Kidney (tissue), 14 donors: ENCODE results near the gene PDE6G. TPM values are rescaled to one million over a fixed set of nuclear protein-coding genes. Genes with fewer than 3 reads are reported as not detected.

Source experiments
- DNase-seq, 5 donors: peaks; one replicate each; pipeline ENCODE4 v3.0.0-alpha.2; 2013 to 2020
- FAIRE-seq: peaks from 2 replicates; lab custom pipeline; 2012; peaks lifted over from hg19 to GRCh38; lab: Jason Lieb, UNC
- H3K27ac ChIP-seq, 2 donors: one replicate each; pipeline ENCODE4 v1.7.0; 2013; ENCODE audit warnings: low read depth in 2 of 2, low read length in 2 of 2, inconsistent platforms in 1 of 2
- H3K27me3 ChIP-seq: one replicate; pipeline ENCODE4 v1.7.1; 2013; ENCODE audit warnings: low read length, inconsistent platforms; ENCODE audit not compliant: control insufficient read depth, insufficient read depth
- H3K36me3 ChIP-seq, 3 donors: one replicate each; pipeline versions ENCODE4 v1.7.0 to v1.7.1; 2013; ENCODE audit warnings: low read length in 3 of 3, control low read depth in 1 of 3, inconsistent platforms in 1 of 3; ENCODE audit not compliant: insufficient read depth in 3 of 3, control insufficient read depth in 2 of 3
- H3K4me1 ChIP-seq, 3 donors: one replicate each; pipeline versions ENCODE4 v1.7.0 to v1.7.1; 2013; ENCODE audit warnings: low read length in 3 of 3, inconsistent platforms in 1 of 3, low read depth in 1 of 3; ENCODE audit not compliant: control insufficient read depth in 2 of 3, insufficient read depth in 2 of 3
- H3K4me3 ChIP-seq, 3 donors: one replicate each; pipeline versions ENCODE4 v1.7.0 to v1.8.1; 2013; ENCODE audit warnings: low read length in 3 of 3, control low read depth in 1 of 3, inconsistent platforms in 1 of 3
- H3K9ac ChIP-seq, 3 donors: one replicate each; pipeline versions ENCODE4 v1.7.0 to v1.7.1; 2013; ENCODE audit warnings: low read length in 3 of 3, control low read depth in 1 of 3, inconsistent platforms in 1 of 3
- H3K9me3 ChIP-seq, 3 donors: one replicate each; pipeline versions ENCODE4 v1.7.0 to v1.7.1; 2013; ENCODE audit warnings: low read length in 3 of 3, control low read depth in 1 of 3, inconsistent platforms in 1 of 3; ENCODE audit not compliant: control insufficient read depth in 2 of 3, insufficient read depth in 1 of 3
- CTCF ChIP-seq: IDR thresholded peaks from 3 replicates; pipeline ENCODE4 v1.5.1; 2012; ENCODE audit warnings: mild to moderate bottlenecking, moderate library complexity, borderline replicate concordance; ENCODE audit not compliant: insufficient read depth; ENCODE audit errors: extremely low read depth
- intact Hi-C: fragments of 100-400 bp; cut with DNase I; formaldehyde crosslinking; loops from one replicate; pipeline ENCODE4 v1.11.1; 2022
- microRNA-seq: library from miRNA; unstranded; fragments of <30 nt; microRNA quantifications from one replicate; pipeline ENCODE4 v1.2.0, GENCODE V29; 2020
- polyA plus RNA-seq: library from polyadenylated mRNA; stranded (reverse); fragments of 350-450 nt; fragmentation: Illumina TruSeq; extraction: RNeasy Lipid Tissue Mini Kit (QIAGEN cat#74804); gene quantifications from one replicate; pipeline ENCODE4 v1.2.3, GENCODE V29; 2014; ENCODE audit warnings: low read depth, low replicate concordance; ENCODE audit not compliant: insufficient read depth
- total RNA-seq: library from RNA; stranded (reverse); fragmentation: NEBNext Ultra II Directional; extraction: Animal tissue kit (Norgen Biotek cat#: 25700); gene quantifications from one replicate; pipeline ENCODE4 v1.2.1, GENCODE V29; 2021
- donor health status: control.
- donor health status: control.
- donor health status: control.
- donor health status: control.
- donor health status: control.
- donor health status: DM: yes; HTN: yes; CAD: no.
- donor health status: Normal renal cell carcinoma (clear cell type).

Gene PDE6G
- total and polyA plus RNA-seq, 2 donors from 2014 or later, result 3.2 to 5.4 TPM

- Histone ChIP-seq H3K9me3 (no peaks in the 10 kb centered on the region), H3K36me3 (peaks cover 5 to 56% (median 41%) of the 10 kb centered on the region in 3 donors), H3K9ac (no peak overlapping the region), H3K4me3 (no peak overlapping the region), H3K4me1 (no peaks in the 10 kb centered on the region), H3K27me3 (no peaks in the 10 kb centered on the region), H3K27ac (no peak overlapping the region)
- no peak for FAIRE-seq
- intact Hi-C loops, result no loop called here
- no peak for DNase-seq
- TF ChIP-seq CTCF, result no peak
These were observed 48.9 kb downstream of the PDE6G start for GRCh38 chr17:81607431-81607830.

- DNase-seq (peak in 1 of 5 donors; percentile 13), FAIRE-seq (no peak)
- no peak overlapping the region for H3K27ac ChIP-seq
- no peak overlapping the region for H3K4me3 ChIP-seq
- peaks cover 5 to 47% (median 37%) of the 10 kb centered on the region in 3 donors for H3K36me3 ChIP-seq
- no peak for TF ChIP-seq CTCF
- H3K4me1 ChIP-seq, result no peaks in the 10 kb centered on the region
- H3K27me3 ChIP-seq, result no peaks in the 10 kb centered on the region
- H3K9me3 ChIP-seq, result no peaks in the 10 kb centered on the region
- no peak overlapping the region for H3K9ac ChIP-seq
- intact Hi-C loops, result no loop called here
These were observed 52.3 kb downstream of the PDE6G start for GRCh38 chr17:81603846-81604610.

DNA sequence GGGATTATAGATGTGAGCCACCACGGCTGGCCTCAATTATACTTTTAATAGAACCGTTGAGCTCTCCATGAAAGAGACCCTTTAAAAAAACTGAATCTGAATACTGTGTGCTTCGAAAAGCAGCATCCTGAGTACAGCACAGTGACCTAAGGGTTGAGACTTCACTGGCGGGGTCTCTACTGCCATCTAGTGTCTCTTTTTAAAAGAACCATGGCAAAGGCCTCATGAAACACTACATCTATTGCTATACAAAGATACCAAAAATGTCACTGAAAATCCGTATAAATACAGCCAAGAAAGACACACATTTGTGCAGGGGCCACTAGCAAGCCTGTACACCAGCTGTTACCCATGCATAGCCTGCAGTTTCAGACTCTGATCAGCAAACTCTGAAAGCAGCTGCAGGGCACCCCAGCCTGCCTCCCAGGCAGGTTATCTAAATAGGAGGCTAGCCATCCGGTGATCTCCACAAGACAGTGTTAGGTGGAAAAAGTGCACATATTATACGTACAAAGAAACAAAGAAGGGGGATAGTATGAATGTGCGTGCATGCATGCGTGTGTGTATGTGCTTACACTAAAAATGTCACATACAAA lies 54.7 kb downstream of the PDE6G start:
- Histone ChIP-seq H3K9ac (no peak overlapping the region), H3K4me1 (no peaks in the 10 kb centered on the region), H3K27me3 (no peaks in the 10 kb centered on the region), H3K9me3 (no peaks in the 10 kb centered on the region), H3K36me3 (peaks cover 5 to 41% (median 25%) of the 10 kb centered on the region in 3 donors), H3K4me3 (no peak overlapping the region), H3K27ac (no peak overlapping the region)
- FAIRE-seq, result no peak
- intact Hi-C loops, result no loop called here
- DNase-seq, result peak in 4 of 5 donors; percentile 45 to 86 (median 69)
- peak; percentile 60 for TF ChIP-seq CTCF

Small RNAs within 50 kb of the gene (microRNA-seq; reads per million reads assigned to microRNA genes)
- not detected for gene MIR6786

Other genes with a start within 250 kb of the PDE6G start
- 2,632 TPM for gene ACTG1, start 143.7 kb downstream of the PDE6G start, total RNA-seq
- 1,350 TPM for gene ACTG1, start 143.7 kb downstream of the PDE6G start, polyA plus RNA-seq
- gene FSCN2, start 128.2 kb downstream of the PDE6G start, total RNA-seq, result 3.8 TPM
- gene FSCN2, start 128.2 kb downstream of the PDE6G start, polyA plus RNA-seq, result 0.26 TPM
- 28.6 TPM for gene FAAP100, start 104.2 kb downstream of the PDE6G start, total RNA-seq
- 13.2 TPM for gene FAAP100, start 104.2 kb downstream of the PDE6G start, polyA plus RNA-seq
- gene NPLOC4, start 19.4 kb downstream of the PDE6G start, total RNA-seq, result 86.4 TPM
- 41.5 TPM for gene NPLOC4, start 19.4 kb downstream of the PDE6G start, polyA plus RNA-seq
- gene TSPAN10, start 19.3 kb downstream of the PDE6G start, total RNA-seq, result 2.1 TPM
- 1.9 TPM for gene TSPAN10, start 19.3 kb downstream of the PDE6G start, polyA plus RNA-seq
- gene OXLD1, start 10.1 kb upstream of the PDE6G start, total RNA-seq, result 28.2 TPM
- 51.9 TPM for gene OXLD1, start 10.1 kb upstream of the PDE6G start, polyA plus RNA-seq
- gene CCDC137, start 10.2 kb upstream of the PDE6G start, total RNA-seq, result 18.8 TPM
- 14.7 TPM for gene CCDC137, start 10.2 kb upstream of the PDE6G start, polyA plus RNA-seq
- gene ARL16, start 27.3 kb upstream of the PDE6G start, total RNA-seq, result 34.7 TPM
- 76.1 TPM for gene ARL16, start 27.3 kb upstream of the PDE6G start, polyA plus RNA-seq
- 95.3 TPM for gene HGS, start 27.5 kb upstream of the PDE6G start, total RNA-seq
- gene HGS, start 27.5 kb upstream of the PDE6G start, polyA plus RNA-seq, result 85.5 TPM
- gene MRPL12, start 46.8 kb upstream of the PDE6G start, total RNA-seq, result 52.4 TPM
- gene MRPL12, start 46.8 kb upstream of the PDE6G start, polyA plus RNA-seq, result 251 TPM
- gene SLC25A10, start 55.7 kb upstream of the PDE6G start, total RNA-seq, result 19.9 TPM
- 94.5 TPM for gene SLC25A10, start 55.7 kb upstream of the PDE6G start, polyA plus RNA-seq
- gene GCGR, start 147.6 kb upstream of the PDE6G start, total RNA-seq, result 9.3 TPM
- gene GCGR, start 147.6 kb upstream of the PDE6G start, polyA plus RNA-seq, result 37.2 TPM
- 88.3 TPM for gene MCRIP1, start 176.7 kb upstream of the PDE6G start, total RNA-seq
- gene MCRIP1, start 176.7 kb upstream of the PDE6G start, polyA plus RNA-seq, result 151 TPM
- not detected for gene PPP1R27, start 178.5 kb upstream of the PDE6G start, total RNA-seq
- not detected for gene PPP1R27, start 178.5 kb upstream of the PDE6G start, polyA plus RNA-seq
- 482 TPM for gene P4HB, start 204.0 kb upstream of the PDE6G start, total RNA-seq
- gene P4HB, start 204.0 kb upstream of the PDE6G start, polyA plus RNA-seq, result 411 TPM
- 453 TPM for gene ARHGDIA, start 214.8 kb upstream of the PDE6G start, total RNA-seq
- gene ARHGDIA, start 214.8 kb upstream of the PDE6G start, polyA plus RNA-seq, result 424 TPM
- gene ALYREF, start 235.0 kb upstream of the PDE6G start, total RNA-seq, result 59.3 TPM
- gene ALYREF, start 235.0 kb upstream of the PDE6G start, polyA plus RNA-seq, result 45.3 TPM
- 88.6 TPM for gene ANAPC11, start 235.2 kb upstream of the PDE6G start, total RNA-seq
- 220 TPM for gene ANAPC11, start 235.2 kb upstream of the PDE6G start, polyA plus RNA-seq
- gene NPB, start 245.7 kb upstream of the PDE6G start, total RNA-seq, result 0.66 TPM
- gene NPB, start 245.7 kb upstream of the PDE6G start, polyA plus RNA-seq, result 1.4 TPM